Common myeloid progenitor, CD34-positive (primary cell): ENCODE data around the gene TOR4A.

ENCODE experiments used
- CTCF ChIA-PET: fragments of 350-600 bp; sonication (Branson Sonifier 250); formaldehyde crosslinking; loops from one replicate; lab custom pipeline; 2021; ENCODE audit warnings: antibody characterized with exemption; lab: Charles Lee
- POLR2A ChIA-PET: fragments of 350-600 bp; sonication (Branson Sonifier 250); formaldehyde crosslinking; loops from one replicate; lab custom pipeline; 2021; ENCODE audit warnings: antibody characterized with exemption; lab: Charles Lee
- DNase-seq, 3 donors: peaks; one replicate each; pipeline versions ENCODE4 v3.0.0 to v3.0.0-alpha.2; 2013
- H3K27ac ChIP-seq, 2 experiments: 1 replicate in 1 of 2; 2 replicates in 1 of 2; pipeline ENCODE4 v1.7.0; 2013; ENCODE audit warnings: inconsistent platforms in 2 of 2, low read length in 2 of 2, mild to moderate bottlenecking in 2 of 2, low read depth in 1 of 2, moderate library complexity in 1 of 2; ENCODE audit not compliant: severe bottlenecking in 2 of 2, insufficient read depth in 1 of 2, poor library complexity in 1 of 2
- H3K27me3 ChIP-seq, 5 experiments: replicated peaks in 2 of 5; 1 replicate in 3 of 5; 2 replicates in 2 of 5; pipeline versions ENCODE4 v1.6.1 to v1.7.0; 2013; ENCODE audit warnings: low read length in 4 of 5, mild to moderate bottlenecking in 2 of 5, moderate library complexity in 2 of 5, inconsistent platforms in 1 of 5; ENCODE audit not compliant: insufficient read depth in 5 of 5, control insufficient read depth in 4 of 5
- H3K36me3 ChIP-seq, 4 experiments: 1 replicate in 2 of 4; 2 replicates in 2 of 4; pipeline versions ENCODE4 v1.6.1 to v1.7.0; 2013; ENCODE audit warnings: low read length in 3 of 4, control low read depth in 1 of 4, mild to moderate bottlenecking in 1 of 4; ENCODE audit not compliant: control insufficient read depth in 4 of 4, insufficient read depth in 4 of 4
- H3K4me1 ChIP-seq, 4 experiments: 1 replicate in 3 of 4; 2 replicates in 1 of 4; pipeline versions ENCODE4 v1.6.1 to v1.7.1; 2013; ENCODE audit warnings: low read length in 3 of 4, mild to moderate bottlenecking in 3 of 4, control low read depth in 1 of 4, inconsistent platforms in 1 of 4, moderate library complexity in 1 of 4; ENCODE audit not compliant: control insufficient read depth in 4 of 4, insufficient read depth in 4 of 4; ENCODE audit errors: control extremely low read depth in 1 of 4
- H3K4me3 ChIP-seq, 7 experiments: 1 replicate in 4 of 7; 2 replicates in 3 of 7; pipeline versions ENCODE4 v1.5.1 to v1.7.0; 2013; ENCODE audit warnings: mild to moderate bottlenecking in 7 of 7, low read length in 6 of 7, moderate library complexity in 6 of 7, inconsistent platforms in 2 of 7, low read depth in 2 of 7, control low read depth in 1 of 7; ENCODE audit not compliant: insufficient read depth in 4 of 7, control insufficient read depth in 1 of 7; ENCODE audit errors: extremely low read depth in 1 of 7
- H3K9me3 ChIP-seq, 5 experiments: 1 replicate in 4 of 5; 2 replicates in 1 of 5; pipeline versions ENCODE4 v1.6.1 to v1.7.1; 2013; ENCODE audit warnings: low read length in 4 of 5, mild to moderate bottlenecking in 2 of 5, inconsistent platforms in 1 of 5, low read depth in 1 of 5, moderate library complexity in 1 of 5; ENCODE audit not compliant: control insufficient read depth in 4 of 5, insufficient read depth in 2 of 5; ENCODE audit errors: control extremely low read depth in 1 of 5
- WGBS: methylation state at CpG from one replicate; pipeline ENCODE4 v1.1.5; 2013; ENCODE audit not compliant: insufficient coverage; 5-methylcytosine and 5-hydroxymethylcytosine counted together

TOR4A gene

DNA sequence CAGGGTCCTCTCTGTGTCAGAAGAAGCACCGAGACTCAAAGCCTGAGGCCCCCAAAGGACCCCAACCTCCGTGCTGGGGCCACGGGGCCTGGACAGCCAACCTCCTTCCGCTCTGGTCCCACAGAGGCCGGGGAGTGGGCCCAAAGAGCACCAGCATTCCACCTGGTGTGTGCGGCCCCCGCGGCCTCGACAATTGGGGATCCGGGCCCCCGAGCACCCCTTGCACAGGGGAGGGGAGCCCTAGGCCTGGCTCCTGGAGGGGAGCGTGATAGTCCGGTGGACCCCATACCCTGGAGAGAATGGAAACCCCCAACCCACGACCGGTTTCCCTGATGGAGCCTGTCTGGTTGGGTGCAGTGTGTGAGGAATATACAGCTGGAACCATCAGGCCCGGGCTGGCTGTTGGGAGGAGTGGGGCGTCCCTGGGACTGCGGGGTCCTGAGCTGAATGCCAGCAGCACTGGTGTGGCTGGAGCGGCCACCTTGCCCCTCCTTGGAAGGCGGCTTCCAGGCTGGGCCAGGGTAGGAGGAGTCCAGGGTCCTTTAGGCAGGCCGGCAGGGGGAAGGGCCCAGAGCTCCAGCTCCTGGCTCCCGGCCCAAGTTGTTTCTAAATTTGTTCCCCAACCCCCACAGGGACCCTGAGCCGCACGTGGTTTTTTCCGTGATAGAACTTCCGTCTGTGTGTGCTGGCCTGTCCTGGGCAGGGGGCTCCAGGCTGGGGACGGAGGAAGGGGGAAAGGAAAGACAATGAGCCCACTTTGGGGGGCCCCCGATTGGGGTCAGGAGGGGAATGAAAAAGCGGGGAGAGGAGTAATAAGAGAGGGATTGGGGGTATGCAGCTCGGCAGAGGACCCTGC lies 825 bp upstream of the TOR4A start:
- Histone ChIP-seq H3K4me3 (peak overlapping the region; percentile 42 to 86 (median 72)), H3K4me1 (peaks cover 0 to 75% (median 70%) of the 10 kb centered on the region in 4 experiments), H3K36me3 (peaks cover 4 to 40% (median 21%) of the 10 kb centered on the region in 4 experiments), H3K9me3 (no peaks in the 10 kb centered on the region), H3K27me3 (no peaks in the 10 kb centered on the region), H3K27ac (peak overlapping the region; percentile 25 to 83)
- CTCF ChIA-PET: interaction anchor here (1.4 to 2.8 kb wide), 4 partner anchors 9 to 15 kb away, joined by 3 to 12 read pairs (median 7); no protein-coding TSS in a partner anchor
- WGBS: 52% methylated on average over 19 of the region's 30 CpGs
- POLR2A ChIA-PET: interaction anchor here (0.5 to 1.4 kb wide), 2 partner anchors 9 to 18 kb away, joined by 3 read pairs; no protein-coding TSS in a partner anchor
- peak in 2 of 3 donors; percentile 50 to 51 for DNase-seq

GRCh38 chr9:137278061-137278701 lies 655 bp downstream of the TOR4A start:
- CTCF ChIA-PET: interaction anchor here (1.4 to 2.8 kb wide), 4 partner anchors 9 to 17 kb away, joined by 3 to 12 read pairs (median 7); no protein-coding TSS in a partner anchor

GRCh38 chr9:137278721-137279711 lies 1.5 kb downstream of the TOR4A start:
- ChIA-PET CTCF (interaction anchor here (1.1 to 1.2 kb wide), 2 partner anchors 8 to 42 kb away, joined by 3 read pairs; no protein-coding TSS in a partner anchor), POLR2A (no interaction called here)
- Histone ChIP-seq H3K4me1 (peaks cover 0 to 84% (median 69%) of the 10 kb centered on the region in 4 experiments), H3K9me3 (no peaks in the 10 kb centered on the region), H3K36me3 (peaks cover 3 to 40% (median 19%) of the 10 kb centered on the region in 4 experiments), H3K27ac (peak overlapping the region in 1 of 2 experiments; percentile 83), H3K4me3 (peak overlapping the region in 5 of 7 experiments; percentile 10 to 86 (median 77)), H3K27me3 (no peaks in the 10 kb centered on the region)
- no peak for DNase-seq
- WGBS: 91% methylated on average over 123 of the region's 139 CpGs

More at GRCh38 chr9:137278061-137278701, 655 bp downstream of the TOR4A start:
- Histone ChIP-seq H3K4me3 (peak overlapping the region; percentile 42 to 86 (median 72)), H3K9me3 (no peaks in the 10 kb centered on the region), H3K27ac (peak overlapping the region; percentile 25 to 83), H3K27me3 (no peaks in the 10 kb centered on the region), H3K36me3 (peaks cover 3 to 35% (median 18%) of the 10 kb centered on the region in 4 experiments), H3K4me1 (peaks cover 0 to 85% (median 68%) of the 10 kb centered on the region in 4 experiments)
- DNase-seq: peak in 2 of 3 donors; percentile 43 to 67
- POLR2A ChIA-PET: interaction anchor here (1.4 kb wide), 1 partner anchor 16 kb away, joined by 3 read pairs; no protein-coding TSS in a partner anchor
- WGBS: 11% methylated on average over 35 of the region's 54 CpGs

- CTCF ChIA-PET: interaction anchor here (1.1 to 1.2 kb wide), 2 partner anchors 9 to 43 kb away, joined by 3 read pairs; no protein-coding TSS in a partner anchor
Observed at GRCh38 chr9:137279741-137280473, 2.4 kb downstream of the TOR4A start.

GRCh38 chr9:137280474-137281344 lies 3.2 kb downstream of the TOR4A start:
- POLR2A ChIA-PET: no interaction called here
- Histone ChIP-seq H3K9me3 (no peaks in the 10 kb centered on the region), H3K36me3 (peaks cover 3 to 40% (median 18%) of the 10 kb centered on the region in 4 experiments), H3K4me1 (peaks cover 0 to 69% (median 60%) of the 10 kb centered on the region in 4 experiments), H3K27me3 (no peaks in the 10 kb centered on the region), H3K4me3 (peak overlapping the region in 3 of 7 experiments; percentile 9 to 28 (median 19)), H3K27ac (no peak overlapping the region)
- WGBS: 62% methylated on average over 64 of the region's 85 CpGs
- peak in 2 of 3 donors; percentile 62 to 66 for DNase-seq
- CTCF ChIA-PET: interaction anchor here (1.1 to 1.2 kb wide), 2 partner anchors 9 to 44 kb away, joined by 3 read pairs; no protein-coding TSS in a partner anchor

More at GRCh38 chr9:137279741-137280473, 2.4 kb downstream of the TOR4A start:
- 95% methylated on average over 34 of the region's 41 CpGs for WGBS
- Histone ChIP-seq H3K27me3 (no peaks in the 10 kb centered on the region), H3K4me3 (peak overlapping the region in 1 of 7 experiments; percentile 17), H3K27ac (no peak overlapping the region), H3K36me3 (peaks cover 3 to 40% (median 18%) of the 10 kb centered on the region in 4 experiments), H3K4me1 (peaks cover 0 to 76% (median 65%) of the 10 kb centered on the region in 4 experiments), H3K9me3 (no peaks in the 10 kb centered on the region)
- no peak for DNase-seq
- POLR2A ChIA-PET: no interaction called here
